ENCODE results near the gene SYNDIG1L.
A peak's percentile ranks its signal among the peaks of the same experiment; 100 is the strongest.

The SYNDIG1L gene

GRCh38 chr14:74417201-74417600, 8.8 kb downstream of the SYNDIG1L start:
- Mint-ChIP-seq H3K27ac (no peak overlapping the region), H3K9me3 (peaks cover 5% of the 10 kb centered on the region), H3K27me3 (peaks cover 24% of the 10 kb centered on the region), H3K4me3 (no peak overlapping the region), H3K36me3 (no peaks in the 10 kb centered on the region), H3K4me1 (no peaks in the 10 kb centered on the region)
- no peak for ATAC-seq

GRCh38 chr14:74415115-74415437, 10.9 kb downstream of the SYNDIG1L start:
- no peak overlapping the region for H3K4me3 Mint-ChIP-seq
- no peaks in the 10 kb centered on the region for H3K36me3 Mint-ChIP-seq
- peaks cover 9% of the 10 kb centered on the region for H3K27me3 Mint-ChIP-seq

DNA sequence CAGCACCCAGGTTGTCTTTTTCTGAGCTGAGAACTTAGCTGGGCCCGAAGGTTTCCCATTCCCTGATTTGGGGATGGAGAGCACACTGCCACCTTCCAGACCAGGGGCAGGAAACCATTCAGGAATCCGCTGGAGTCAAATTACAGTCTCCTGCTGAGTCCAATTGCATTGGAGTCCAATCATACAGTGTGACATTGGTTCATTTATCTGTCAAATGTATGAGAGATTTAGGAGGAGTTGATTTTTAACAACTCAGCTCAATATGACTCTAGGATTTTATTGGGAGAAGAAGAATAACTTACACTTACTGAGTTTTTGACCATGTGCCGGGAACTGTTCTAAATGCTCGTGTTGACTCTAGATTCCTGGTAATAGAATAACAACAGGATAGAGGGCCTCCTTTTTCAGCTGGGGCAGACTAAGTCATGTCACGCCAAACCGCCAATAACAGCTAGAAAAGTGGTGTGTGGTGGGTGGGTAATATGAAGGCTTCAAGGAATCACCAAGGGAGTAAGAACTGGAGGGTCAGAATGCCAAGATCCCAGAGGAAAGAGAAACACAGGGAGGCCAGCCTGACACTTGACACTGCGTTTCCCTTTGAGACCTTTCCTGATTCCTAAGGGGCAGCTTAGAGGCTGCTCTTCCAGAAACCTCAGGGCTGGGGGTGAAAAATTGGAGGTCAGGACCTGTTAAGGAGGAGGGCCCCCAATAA, 11.5 kb downstream of the SYNDIG1L start:
- Mint-ChIP-seq H3K9me3 (no peaks in the 10 kb centered on the region), H3K4me3 (no peak overlapping the region), H3K27ac (no peak overlapping the region), H3K27me3 (peaks cover 9% of the 10 kb centered on the region), H3K4me1 (no peaks in the 10 kb centered on the region), H3K36me3 (no peaks in the 10 kb centered on the region)
- no peak for ATAC-seq

More at GRCh38 chr14:74415115-74415437, 10.9 kb downstream of the SYNDIG1L start:
- Mint-ChIP-seq H3K9me3 (no peaks in the 10 kb centered on the region), H3K4me1 (no peaks in the 10 kb centered on the region), H3K27ac (no peak overlapping the region)
- no peak for ATAC-seq

DNA sequence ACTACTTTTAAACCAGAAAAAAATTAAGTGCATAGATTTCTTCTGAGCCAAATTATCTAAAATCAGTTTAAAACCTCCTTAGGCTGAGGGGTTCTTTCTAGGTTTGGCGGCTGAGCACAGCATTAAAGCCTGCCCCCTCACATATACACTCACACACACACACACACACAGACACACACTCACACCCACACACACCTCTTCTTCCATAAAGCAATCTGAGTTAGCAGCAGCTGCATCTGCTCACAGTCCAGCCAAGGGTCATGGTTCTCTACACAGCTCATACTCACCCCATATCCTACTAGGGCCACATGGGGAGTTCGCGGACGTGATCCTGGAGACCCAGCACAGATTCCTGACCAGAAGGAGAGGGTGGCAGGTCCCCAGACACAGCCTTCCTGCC, 12.4 kb downstream of the SYNDIG1L start:
- Mint-ChIP-seq H3K9me3 (no peaks in the 10 kb centered on the region), H3K27ac (no peak overlapping the region), H3K36me3 (no peaks in the 10 kb centered on the region), H3K27me3 (peaks cover 9% of the 10 kb centered on the region), H3K4me1 (no peaks in the 10 kb centered on the region), H3K4me3 (no peak overlapping the region)
- no peak for ATAC-seq

- no peak for ATAC-seq
- H3K9me3 Mint-ChIP-seq, result no peaks in the 10 kb centered on the region
- H3K27ac Mint-ChIP-seq, result no peak overlapping the region
Measured at GRCh38 chr14:74412753-74413152, 13.3 kb downstream of the SYNDIG1L start.

DNA sequence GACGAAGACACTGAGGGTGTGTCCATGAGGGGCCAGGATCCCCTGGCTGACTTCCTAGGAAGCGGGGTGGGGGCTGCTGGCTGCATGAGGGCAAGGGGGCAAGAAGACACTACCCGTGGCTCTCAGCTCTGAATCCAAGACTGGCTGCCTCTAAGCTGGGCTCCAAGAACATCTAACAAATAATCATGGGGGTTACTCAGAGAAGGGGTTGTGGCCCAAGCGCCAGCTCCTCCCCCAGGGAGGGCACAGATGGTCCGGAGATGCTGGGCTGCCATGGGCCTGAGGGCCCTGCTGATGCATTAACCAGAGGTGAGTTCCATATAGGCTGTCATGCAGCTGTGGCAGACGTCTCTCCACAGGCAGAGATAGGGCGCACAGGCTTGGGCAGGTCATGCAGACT, 14.3 kb downstream of the SYNDIG1L start:
- Mint-ChIP-seq H3K36me3 (no peaks in the 10 kb centered on the region), H3K4me1 (peaks cover 15% of the 10 kb centered on the region), H3K9me3 (no peaks in the 10 kb centered on the region), H3K27ac (no peak overlapping the region), H3K27me3 (peaks cover 9% of the 10 kb centered on the region), H3K4me3 (no peak overlapping the region)
- ATAC-seq, result no peak

More at GRCh38 chr14:74412753-74413152, 13.3 kb downstream of the SYNDIG1L start:
- peaks cover 9% of the 10 kb centered on the region for H3K27me3 Mint-ChIP-seq
- H3K4me3 Mint-ChIP-seq, result no peak overlapping the region
- H3K4me1 Mint-ChIP-seq, result peaks cover 4% of the 10 kb centered on the region
- H3K36me3 Mint-ChIP-seq, result no peaks in the 10 kb centered on the region

DNA sequence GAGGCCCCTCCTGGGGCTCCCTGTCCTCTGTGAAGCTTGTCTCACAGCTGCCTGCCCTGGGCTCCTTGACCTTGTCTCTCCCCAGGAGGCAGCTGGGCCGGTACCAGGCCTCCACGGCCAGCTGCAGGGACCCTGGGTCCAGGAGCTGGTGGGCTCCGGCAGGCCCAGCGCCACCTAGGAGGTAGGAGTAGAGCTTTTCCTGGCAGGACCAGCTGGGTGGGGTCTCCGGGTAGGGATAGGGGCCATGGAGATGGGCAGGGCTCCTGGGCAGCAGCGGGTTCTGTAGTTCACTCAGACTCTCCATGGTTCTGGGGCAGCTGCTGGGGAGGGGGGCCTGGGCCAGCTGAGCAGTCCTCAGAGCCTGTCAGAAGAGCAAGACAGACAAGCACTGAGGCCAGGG, 16.6 kb downstream of the SYNDIG1L start:
- ATAC-seq, result no peak
- no peak overlapping the region for H3K27ac Mint-ChIP-seq
- H3K4me3 Mint-ChIP-seq, result no peak overlapping the region
- H3K4me1 Mint-ChIP-seq, result peaks cover 15% of the 10 kb centered on the region
- H3K27me3 Mint-ChIP-seq, result peaks cover 8% of the 10 kb centered on the region
- H3K9me3 Mint-ChIP-seq, result no peaks in the 10 kb centered on the region
- H3K36me3 Mint-ChIP-seq, result no peaks in the 10 kb centered on the region

DNA sequence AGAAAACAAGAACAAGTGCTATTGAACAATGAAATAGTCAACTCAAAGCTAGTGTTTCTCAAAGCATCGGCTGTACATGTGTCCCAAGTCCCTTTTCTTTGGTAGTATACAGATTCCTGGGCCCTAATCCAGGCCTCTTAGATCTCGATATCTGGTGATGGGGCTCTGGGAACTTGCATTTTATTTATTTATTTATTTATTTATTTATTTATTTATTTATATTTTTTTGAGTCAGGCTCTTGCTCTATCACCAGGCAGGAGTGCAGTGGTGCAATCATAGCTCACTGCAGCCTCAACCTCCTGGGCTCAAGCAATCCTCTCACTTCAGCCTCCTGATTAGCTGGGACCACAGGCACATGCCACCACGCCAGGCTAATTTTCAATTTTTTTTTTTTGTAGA, 17.1 kb downstream of the SYNDIG1L start:
- no peak overlapping the region for H3K27ac Mint-ChIP-seq
- H3K36me3 Mint-ChIP-seq, result no peaks in the 10 kb centered on the region
- ATAC-seq, result no peak
- no peak overlapping the region for H3K4me3 Mint-ChIP-seq
- H3K9me3 Mint-ChIP-seq, result no peaks in the 10 kb centered on the region
- H3K4me1 Mint-ChIP-seq, result peaks cover 20% of the 10 kb centered on the region
- H3K27me3 Mint-ChIP-seq, result peaks cover 2% of the 10 kb centered on the region

- H3K27ac Mint-ChIP-seq, result no peak overlapping the region
Measured at GRCh38 chr14:74407801-74408154, 18.2 kb downstream of the SYNDIG1L start.

GRCh38 chr14:74407021-74407800, 18.8 kb downstream of the SYNDIG1L start:
- Mint-ChIP-seq H3K27ac (no peak overlapping the region), H3K9me3 (no peaks in the 10 kb centered on the region), H3K4me3 (no peak overlapping the region), H3K27me3 (no peaks in the 10 kb centered on the region), H3K4me1 (peaks cover 34% of the 10 kb centered on the region), H3K36me3 (no peaks in the 10 kb centered on the region)
- ATAC-seq, result no peak

More at GRCh38 chr14:74407801-74408154, 18.2 kb downstream of the SYNDIG1L start:
- Mint-ChIP-seq H3K4me1 (peaks cover 28% of the 10 kb centered on the region), H3K4me3 (no peak overlapping the region), H3K27me3 (no peaks in the 10 kb centered on the region), H3K9me3 (no peaks in the 10 kb centered on the region), H3K36me3 (no peaks in the 10 kb centered on the region)
- ATAC-seq, result no peak

- Mint-ChIP-seq H3K27me3 (no peaks in the 10 kb centered on the region), H3K4me1 (peaks cover 49% of the 10 kb centered on the region), H3K4me3 (no peak overlapping the region), H3K9me3 (no peaks in the 10 kb centered on the region), H3K27ac (peak overlapping the region; percentile 96), H3K36me3 (no peaks in the 10 kb centered on the region)
- no peak for ATAC-seq
Measured at GRCh38 chr14:74405663-74406062, 20.3 kb downstream of the SYNDIG1L start.

DNA sequence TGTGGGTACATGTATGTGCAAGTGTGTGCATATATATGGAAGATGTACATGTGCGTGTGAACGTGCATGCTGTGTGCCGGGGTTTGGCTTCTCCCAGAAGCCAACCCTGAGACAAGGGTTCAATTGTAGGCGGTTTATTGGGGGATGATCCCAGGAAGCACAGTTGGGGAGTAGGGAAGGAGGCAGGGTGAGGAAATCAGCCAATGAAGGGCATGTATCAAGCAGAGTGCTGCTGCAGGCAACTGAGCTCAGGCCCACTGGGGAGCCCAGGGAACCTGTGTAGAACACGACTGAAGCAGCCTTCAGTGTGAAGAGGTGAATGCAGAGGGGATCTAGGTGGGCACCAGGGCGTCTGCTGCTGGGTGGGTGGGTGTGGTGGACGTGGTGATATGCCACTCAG, 21.6 kb downstream of the SYNDIG1L start:
- Mint-ChIP-seq H3K27ac (peak overlapping the region; percentile 96), H3K4me3 (no peak overlapping the region), H3K36me3 (no peaks in the 10 kb centered on the region), H3K9me3 (no peaks in the 10 kb centered on the region), H3K4me1 (peaks cover 58% of the 10 kb centered on the region), H3K27me3 (no peaks in the 10 kb centered on the region)
- ATAC-seq, result no peak

- no peaks in the 10 kb centered on the region for H3K36me3 Mint-ChIP-seq
- H3K4me3 Mint-ChIP-seq, result no peak overlapping the region
- no peaks in the 10 kb centered on the region for H3K27me3 Mint-ChIP-seq
- peak overlapping the region; percentile 96 for H3K27ac Mint-ChIP-seq
- peaks cover 58% of the 10 kb centered on the region for H3K4me1 Mint-ChIP-seq
- no peaks in the 10 kb centered on the region for H3K9me3 Mint-ChIP-seq
- ATAC-seq, result no peak
Measured at GRCh38 chr14:74403619-74404417, 22.2 kb downstream of the SYNDIG1L start.

DNA sequence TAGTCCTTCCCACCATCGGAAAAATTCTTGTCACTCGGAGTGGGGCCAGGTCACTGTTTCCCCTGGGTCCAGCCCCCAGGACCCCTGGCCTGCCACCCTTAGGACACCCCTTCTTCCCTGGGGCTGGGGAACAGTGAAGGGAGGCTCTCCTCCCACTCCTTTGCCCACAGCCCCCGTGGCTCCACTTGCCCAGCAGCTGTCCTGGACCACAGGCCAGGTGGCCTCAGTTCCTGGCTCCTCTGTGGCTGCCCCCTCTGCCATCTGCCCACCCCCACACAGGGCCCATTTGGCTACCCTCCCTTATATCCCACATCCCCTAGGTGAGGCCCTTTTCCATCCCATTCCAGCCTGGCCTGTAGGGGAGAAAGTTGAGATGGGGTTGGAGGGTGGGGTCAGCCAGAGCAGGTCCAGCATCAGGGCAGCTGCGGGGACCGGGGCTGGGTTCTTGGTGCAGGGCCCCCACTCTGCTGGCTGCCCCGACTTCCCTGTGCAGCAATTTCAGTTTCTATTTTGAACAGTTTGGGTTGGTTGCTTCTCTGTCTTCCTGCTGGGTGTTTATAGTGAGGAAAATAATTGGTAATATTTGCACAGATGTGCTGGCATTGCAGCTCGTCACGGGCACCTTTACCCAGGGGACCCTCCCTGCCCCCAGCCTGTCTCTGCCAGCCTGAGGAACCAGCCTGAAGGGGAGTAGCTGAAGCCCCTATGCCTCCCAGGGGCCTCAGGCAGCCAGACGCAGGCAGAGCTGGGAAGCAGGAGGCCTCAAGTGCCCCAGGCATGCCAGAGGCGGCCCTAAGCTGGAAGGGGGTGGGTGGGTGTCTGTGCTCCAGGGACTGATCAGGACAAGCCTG, 23.4 kb downstream of the SYNDIG1L start:
- Mint-ChIP-seq H3K27ac (peak overlapping the region; percentile 96), H3K27me3 (no peaks in the 10 kb centered on the region), H3K9me3 (no peaks in the 10 kb centered on the region), H3K4me3 (peak overlapping the region; percentile 83), H3K36me3 (no peaks in the 10 kb centered on the region), H3K4me1 (peaks cover 52% of the 10 kb centered on the region)
- peak; percentile 55 for ATAC-seq

All from stimulated activated memory B cell treated with anti-CD40 and anti-IgM and Interleukin-4, amounts not matched to agents 10 μg/mL and 1 μg/mL and 100 μg/mL, for 72 hours (primary cell).